Measurements from ENCODE around the gene AGAP1.

Gene AGAP1

GRCh38 chr2:236010920-236011685, 517.3 kb downstream of the AGAP1 start:
- TF ChIP-seq POLR2A (IDR thresholded peaks at IDR 0.05; ENCODE audit: low read depth, low read length) (no peak), TAF1 (IDR thresholded peaks at IDR 0.05; ENCODE audit: borderline replicate concordance, low read depth, low read length) (no peak), POLR2AphosphoS5 (IDR thresholded peaks at IDR 0.05; ENCODE audit: low read depth, low read length) (no peak)
- DNase-seq (ENCODE audit: insufficient read length) (no peak), FAIRE-seq (no peak)

GRCh38 chr2:236012155-236012554, 518.3 kb downstream of the AGAP1 start:
- TF ChIP-seq POLR2A (IDR thresholded peaks at IDR 0.05; ENCODE audit: low read depth, low read length), result no peak
- TF ChIP-seq POLR2AphosphoS5 (IDR thresholded peaks at IDR 0.05; ENCODE audit: low read depth, low read length), result no peak
- no peak for TF ChIP-seq TAF1 (IDR thresholded peaks at IDR 0.05; ENCODE audit: borderline replicate concordance, low read depth, low read length)
- DNase-seq (ENCODE audit: insufficient read length) (no peak), FAIRE-seq (no peak)

- FAIRE-seq (no peak), DNase-seq (ENCODE audit: insufficient read length) (no peak)
- no peak for TF ChIP-seq TAF1 (IDR thresholded peaks at IDR 0.05; ENCODE audit: borderline replicate concordance, low read depth, low read length)
- no peak for TF ChIP-seq POLR2AphosphoS5 (IDR thresholded peaks at IDR 0.05; ENCODE audit: low read depth, low read length)
- TF ChIP-seq POLR2A (IDR thresholded peaks at IDR 0.05; ENCODE audit: low read depth, low read length), result no peak
Observed at GRCh38 chr2:236014408-236015131, 520.7 kb downstream of the AGAP1 start.

- DNase-seq (ENCODE audit: insufficient read length) (no peak), FAIRE-seq (no peak)
- TF ChIP-seq TAF1 (IDR thresholded peaks at IDR 0.05; ENCODE audit: borderline replicate concordance, low read depth, low read length) (no peak), POLR2AphosphoS5 (IDR thresholded peaks at IDR 0.05; ENCODE audit: low read depth, low read length) (no peak), POLR2A (IDR thresholded peaks at IDR 0.05; ENCODE audit: low read depth, low read length) (no peak)
Observed at GRCh38 chr2:236015171-236015570, 521.3 kb downstream of the AGAP1 start.

- no peak for TF ChIP-seq POLR2AphosphoS5 (IDR thresholded peaks at IDR 0.05; ENCODE audit: low read depth, low read length)
- TF ChIP-seq POLR2A (IDR thresholded peaks at IDR 0.05; ENCODE audit: low read depth, low read length), result no peak
- TF ChIP-seq TAF1 (IDR thresholded peaks at IDR 0.05; ENCODE audit: borderline replicate concordance, low read depth, low read length), result no peak
- DNase-seq (ENCODE audit: insufficient read length) (no peak), FAIRE-seq (no peak)
Observed at GRCh38 chr2:236016496-236016895, 522.7 kb downstream of the AGAP1 start.

- DNase-seq (ENCODE audit: insufficient read length) (no peak), FAIRE-seq (no peak)
- no peak for TF ChIP-seq POLR2A (IDR thresholded peaks at IDR 0.05; ENCODE audit: low read depth, low read length)
- no peak for TF ChIP-seq POLR2AphosphoS5 (IDR thresholded peaks at IDR 0.05; ENCODE audit: low read depth, low read length)
- no peak for TF ChIP-seq TAF1 (IDR thresholded peaks at IDR 0.05; ENCODE audit: borderline replicate concordance, low read depth, low read length)
Observed at GRCh38 chr2:236017446-236017845, 523.6 kb downstream of the AGAP1 start.

GRCh38 chr2:236019434-236019833, 525.6 kb downstream of the AGAP1 start:
- TF ChIP-seq POLR2A (IDR thresholded peaks at IDR 0.05; ENCODE audit: low read depth, low read length), result no peak
- no peak for TF ChIP-seq POLR2AphosphoS5 (IDR thresholded peaks at IDR 0.05; ENCODE audit: low read depth, low read length)
- no peak for TF ChIP-seq TAF1 (IDR thresholded peaks at IDR 0.05; ENCODE audit: borderline replicate concordance, low read depth, low read length)

GRCh38 chr2:236021499-236022057, 527.7 kb downstream of the AGAP1 start:
- DNase-seq (ENCODE audit: insufficient read length) (no peak), FAIRE-seq (no peak)
- TF ChIP-seq POLR2AphosphoS5 (IDR thresholded peaks at IDR 0.05; ENCODE audit: low read depth, low read length) (no peak), POLR2A (IDR thresholded peaks at IDR 0.05; ENCODE audit: low read depth, low read length) (no peak), TAF1 (IDR thresholded peaks at IDR 0.05; ENCODE audit: borderline replicate concordance, low read depth, low read length) (no peak)

More at GRCh38 chr2:236019434-236019833, 525.6 kb downstream of the AGAP1 start:
- no peak for FAIRE-seq
- no peak for DNase-seq (ENCODE audit: insufficient read length)

GRCh38 chr2:236022128-236022527, 528.3 kb downstream of the AGAP1 start:
- DNase-seq (ENCODE audit: insufficient read length), result no peak
- FAIRE-seq, result no peak
- no peak for TF ChIP-seq TAF1 (IDR thresholded peaks at IDR 0.05; ENCODE audit: borderline replicate concordance, low read depth, low read length)

- DNase-seq (ENCODE audit: insufficient read length), result no peak
- TF ChIP-seq POLR2AphosphoS5 (IDR thresholded peaks at IDR 0.05; ENCODE audit: low read depth, low read length) (no peak), TAF1 (IDR thresholded peaks at IDR 0.05; ENCODE audit: borderline replicate concordance, low read depth, low read length) (no peak), POLR2A (IDR thresholded peaks at IDR 0.05; ENCODE audit: low read depth, low read length) (no peak)
Observed at GRCh38 chr2:236025892-236026291, 532.0 kb downstream of the AGAP1 start.

GRCh38 chr2:236026841-236027240, 533.0 kb downstream of the AGAP1 start:
- FAIRE-seq (no peak), DNase-seq (ENCODE audit: insufficient read length) (no peak)
- TF ChIP-seq TAF1 (IDR thresholded peaks at IDR 0.05; ENCODE audit: borderline replicate concordance, low read depth, low read length) (no peak), POLR2AphosphoS5 (IDR thresholded peaks at IDR 0.05; ENCODE audit: low read depth, low read length) (no peak), POLR2A (IDR thresholded peaks at IDR 0.05; ENCODE audit: low read depth, low read length) (no peak)

More at GRCh38 chr2:236025892-236026291, 532.0 kb downstream of the AGAP1 start:
- no peak for FAIRE-seq

Measured in GM12892 (cell line).